Measurements from ENCODE around the gene ADARB1.
A peak's percentile ranks its signal among the peaks of the same experiment; 100 is the strongest.
"Not testable (repeated sequence)": the region's sequence is repeated elsewhere in the genome, so short reads cannot be mapped to it uniquely, and the experiment has no call there.

ADARB1 gene

GRCh38 chr21:45117314-45117713 lies 42.9 kb downstream of the ADARB1 start:
- DNase-seq (ENCODE audit: low spot score), result no peak

- DNase-seq (ENCODE audit: low spot score), result no peak
These were observed 43.7 kb downstream of the ADARB1 start for GRCh38 chr21:45118099-45118498.

GRCh38 chr21:45119812-45120211 lies 45.4 kb downstream of the ADARB1 start:
- no peak for DNase-seq (ENCODE audit: low spot score)

GRCh38 chr21:45120975-45121374 lies 46.6 kb downstream of the ADARB1 start:
- no peak for DNase-seq (ENCODE audit: low spot score)

- no peak for DNase-seq (ENCODE audit: low spot score)
These were observed 47.6 kb downstream of the ADARB1 start for GRCh38 chr21:45122030-45122429.

- DNase-seq (ENCODE audit: low spot score), result no peak
These were observed 48.2 kb downstream of the ADARB1 start for GRCh38 chr21:45122432-45123132.

- no peak for DNase-seq (ENCODE audit: low spot score)
These were observed 49.1 kb downstream of the ADARB1 start for GRCh38 chr21:45123440-45123839.

GRCh38 chr21:45124596-45124995 lies 50.2 kb downstream of the ADARB1 start:
- no peak for DNase-seq (ENCODE audit: low spot score)

GRCh38 chr21:45125357-45125756 lies 51.0 kb downstream of the ADARB1 start:
- DNase-seq (ENCODE audit: low spot score), result no peak

GRCh38 chr21:45126204-45126626 lies 51.8 kb downstream of the ADARB1 start:
- no peak for DNase-seq (ENCODE audit: low spot score)

- no peak for DNase-seq (ENCODE audit: low spot score)
These were observed 52.6 kb downstream of the ADARB1 start for GRCh38 chr21:45126983-45127382.

- DNase-seq (ENCODE audit: low spot score), result no peak
These were observed 53.6 kb downstream of the ADARB1 start for GRCh38 chr21:45127937-45128336.

GRCh38 chr21:45128613-45129188 lies 54.3 kb downstream of the ADARB1 start:
- peak; percentile 71 for DNase-seq (ENCODE audit: low spot score)

- peak; percentile 35 for DNase-seq (ENCODE audit: low spot score)
These were observed 55.0 kb downstream of the ADARB1 start for GRCh38 chr21:45129189-45129923.

GRCh38 chr21:45130324-45130774 lies 56.0 kb downstream of the ADARB1 start:
- peak; percentile 73 for DNase-seq (ENCODE audit: low spot score)

- DNase-seq (ENCODE audit: low spot score), result no peak
These were observed 57.2 kb downstream of the ADARB1 start for GRCh38 chr21:45131537-45131999.

- DNase-seq (ENCODE audit: low spot score), result no peak
These were observed 58.6 kb downstream of the ADARB1 start for GRCh38 chr21:45132841-45133573.

GRCh38 chr21:45133574-45134278 lies 59.3 kb downstream of the ADARB1 start:
- DNase-seq (ENCODE audit: low spot score), result not testable (repeated sequence)

- no peak for DNase-seq (ENCODE audit: low spot score)
These were observed 60.1 kb downstream of the ADARB1 start for GRCh38 chr21:45134279-45135076.

- no peak for DNase-seq (ENCODE audit: low spot score)
These were observed 60.7 kb downstream of the ADARB1 start for GRCh38 chr21:45135122-45135521.

GRCh38 chr21:45135868-45136267 lies 61.5 kb downstream of the ADARB1 start:
- no peak for DNase-seq (ENCODE audit: low spot score)

Measured in AG08395 (cell line).